WTC11 (cell line): ENCODE results near the gene SEMA6C.

ENCODE experiments used
- CTCF ChIP-seq: fragments of 200-600 bp; IDR thresholded peaks from 2 replicates; pipeline ENCODE4 v1.8.0; 2022; ENCODE audit warnings: antibody characterized with exemption
- ELF4 ChIP-seq: sonication (generic); formaldehyde crosslinking; IDR thresholded peaks from 2 replicates; pipeline ENCODE4 v1.8.1; 2022; ENCODE audit warnings: low read depth, mild to moderate bottlenecking, moderate library complexity, missing genetic modification reagents
- GABPB1 ChIP-seq: sonication (generic); formaldehyde crosslinking; IDR thresholded peaks from 2 replicates; pipeline ENCODE4 v1.8.1; 2023; ENCODE audit warnings: mild to moderate bottlenecking, missing genetic modification reagents
- NFYB ChIP-seq: sonication (generic); formaldehyde crosslinking; conservative IDR thresholded peaks from 2 replicates; pipeline ENCODE4 v1.8.0; 2022; ENCODE audit warnings: low read depth, missing genetic modification reagents
- NR2C2 ChIP-seq: sonication (generic); formaldehyde crosslinking; IDR thresholded peaks from 2 replicates; pipeline ENCODE4 v1.8.0; 2022; ENCODE audit warnings: mild to moderate bottlenecking, missing genetic modification reagents
- RELA ChIP-seq: sonication (generic); formaldehyde crosslinking; IDR thresholded peaks from 2 replicates; pipeline ENCODE4 v1.8.1; 2022; ENCODE audit warnings: missing genetic modification reagents, mild to moderate bottlenecking, borderline replicate concordance
- ZNF232 ChIP-seq: sonication (generic); formaldehyde crosslinking; IDR thresholded peaks from 2 replicates; pipeline ENCODE4 v1.8.0; 2022; ENCODE audit warnings: mild to moderate bottlenecking, missing genetic modification reagents
- TF ChIP-seq, protein P1 (sequence below): sonication (generic); formaldehyde crosslinking; IDR thresholded peaks from 2 replicates; pipeline ENCODE4 v1.8.1; 2023; ENCODE audit warnings: mild to moderate bottlenecking, missing genetic modification reagents
- TF ChIP-seq, protein P2 (sequence below): sonication (generic); formaldehyde crosslinking; IDR thresholded peaks from 2 replicates; pipeline ENCODE4 v1.8.1; 2022; ENCODE audit warnings: low read depth, missing genetic modification reagents, borderline replicate concordance

DNA sequence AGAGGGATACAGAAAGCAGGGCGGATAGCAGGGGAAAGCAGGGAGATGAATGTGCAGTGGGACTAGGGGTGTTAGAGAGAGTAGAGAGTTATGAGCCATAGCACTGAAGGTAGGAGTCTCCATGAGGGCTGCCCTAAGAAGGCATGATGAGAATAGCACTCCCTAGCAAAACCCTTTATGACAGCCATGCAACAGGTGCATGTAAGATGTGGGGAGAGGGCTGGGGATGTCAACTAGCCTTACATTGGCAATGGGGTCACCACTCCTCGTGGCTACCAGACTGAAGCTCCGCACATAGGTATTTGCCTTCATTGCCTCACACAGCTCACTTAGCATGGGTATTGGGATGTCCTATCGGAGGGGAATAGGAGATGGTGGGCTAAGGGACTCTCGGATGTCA is 24.8 kb upstream of the SEMA6C start:
- TF ChIP-seq ELF4 (CRISPR knock-in tag) (no peak), RELA (no peak), GABPB1 (no peak), CTCF (no peak), NFYB (no peak), NR2C2 (CRISPR knock-in tag) (no peak), ZNF232 (CRISPR knock-in tag) (no peak)
- TF ChIP-seq, protein P1, sequence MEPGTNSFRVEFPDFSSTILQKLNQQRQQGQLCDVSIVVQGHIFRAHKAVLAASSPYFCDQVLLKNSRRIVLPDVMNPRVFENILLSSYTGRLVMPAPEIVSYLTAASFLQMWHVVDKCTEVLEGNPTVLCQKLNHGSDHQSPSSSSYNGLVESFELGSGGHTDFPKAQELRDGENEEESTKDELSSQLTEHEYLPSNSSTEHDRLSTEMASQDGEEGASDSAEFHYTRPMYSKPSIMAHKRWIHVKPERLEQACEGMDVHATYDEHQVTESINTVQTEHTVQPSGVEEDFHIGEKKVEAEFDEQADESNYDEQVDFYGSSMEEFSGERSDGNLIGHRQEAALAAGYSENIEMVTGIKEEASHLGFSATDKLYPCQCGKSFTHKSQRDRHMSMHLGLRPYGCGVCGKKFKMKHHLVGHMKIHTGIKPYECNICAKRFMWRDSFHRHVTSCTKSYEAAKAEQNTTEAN (CRISPR knock-in tag), result no peak
- TF ChIP-seq, protein P2, sequence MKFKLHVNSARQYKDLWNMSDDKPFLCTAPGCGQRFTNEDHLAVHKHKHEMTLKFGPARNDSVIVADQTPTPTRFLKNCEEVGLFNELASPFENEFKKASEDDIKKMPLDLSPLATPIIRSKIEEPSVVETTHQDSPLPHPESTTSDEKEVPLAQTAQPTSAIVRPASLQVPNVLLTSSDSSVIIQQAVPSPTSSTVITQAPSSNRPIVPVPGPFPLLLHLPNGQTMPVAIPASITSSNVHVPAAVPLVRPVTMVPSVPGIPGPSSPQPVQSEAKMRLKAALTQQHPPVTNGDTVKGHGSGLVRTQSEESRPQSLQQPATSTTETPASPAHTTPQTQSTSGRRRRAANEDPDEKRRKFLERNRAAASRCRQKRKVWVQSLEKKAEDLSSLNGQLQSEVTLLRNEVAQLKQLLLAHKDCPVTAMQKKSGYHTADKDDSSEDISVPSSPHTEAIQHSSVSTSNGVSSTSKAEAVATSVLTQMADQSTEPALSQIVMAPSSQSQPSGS, result no peak
